CD4-positive, alpha-beta T cell treated with Interleukin-12 subunit alpha and Interleukin-12 subunit beta, for 1 hour (primary cell): ENCODE results near the gene CORO7.

ENCODE experiments used
- DNase-seq: peaks from one replicate; pipeline ENCODE4 v3.0.0-alpha.2; 2020

CORO7 gene

GRCh38 chr16:4416200-4417032, at the start of gene CORO7:
CORO7 (minus strand) TSS chr16:4416596; CDS start chr16:4416518, 78 bp downstream.
- peak; percentile 99 for DNase-seq

DNA sequence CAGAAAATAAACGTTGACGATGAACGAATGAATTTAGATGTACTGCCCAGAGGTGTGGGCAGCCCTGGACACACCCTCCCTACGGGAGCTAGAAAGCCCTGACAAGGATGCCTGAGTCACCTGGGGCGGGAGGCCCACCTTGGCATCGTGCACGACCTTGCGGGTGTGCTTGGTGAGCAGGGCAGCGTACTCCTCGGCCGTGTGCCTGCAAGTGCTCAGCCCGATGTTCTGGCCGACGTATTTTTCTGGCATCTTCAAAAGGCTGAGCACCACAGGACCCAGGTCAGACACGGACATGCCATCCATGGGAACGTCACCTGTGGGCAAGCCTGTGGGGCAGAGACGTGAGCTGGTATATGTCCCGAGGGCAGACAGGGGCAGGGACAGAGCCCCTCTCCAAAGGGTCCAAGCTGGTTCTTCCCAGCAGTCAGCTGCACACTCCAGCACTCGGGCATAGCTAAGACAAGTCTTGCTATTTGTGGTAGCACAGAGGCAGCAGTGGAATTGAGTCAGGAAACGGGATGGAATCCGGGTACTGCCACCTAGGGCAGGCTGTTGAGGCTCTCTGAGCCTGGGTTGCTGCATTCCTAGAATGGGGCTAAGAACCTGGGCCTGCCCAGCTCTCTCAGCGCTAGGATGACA, 47.2 kb upstream of the CORO7 start:
- DNase-seq: no peak

- DNase-seq: no peak
These were observed 45.1 kb upstream of the CORO7 start for GRCh38 chr16:4461250-4462085.

GRCh38 chr16:4460936-4461249, 44.5 kb upstream of the CORO7 start:
- no peak for DNase-seq

- DNase-seq: no peak
These were observed 39.6 kb upstream of the CORO7 start for GRCh38 chr16:4455951-4456350.

DNA sequence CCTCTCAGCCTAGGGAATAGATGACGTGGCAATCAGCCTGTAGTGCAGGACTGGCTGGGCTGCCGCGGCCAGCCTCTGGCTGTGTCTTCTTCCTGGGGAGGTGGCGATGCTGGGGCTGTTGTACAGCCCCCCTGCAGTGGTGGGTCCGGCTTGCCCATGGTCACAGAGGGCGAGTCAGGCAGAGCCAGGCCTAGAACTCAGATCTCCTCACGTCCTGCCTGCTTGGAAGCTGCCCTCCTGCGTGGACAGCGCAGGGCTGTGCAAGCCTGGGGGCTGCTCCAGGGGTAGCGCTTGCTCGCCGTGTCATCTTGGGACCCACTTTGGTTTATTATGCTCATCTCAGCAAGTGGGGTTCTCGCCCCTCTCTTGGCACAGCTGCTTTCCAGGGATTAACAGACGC, 38.7 kb upstream of the CORO7 start:
- no peak for DNase-seq

- no peak for DNase-seq
These were observed 38.2 kb upstream of the CORO7 start for GRCh38 chr16:4454623-4455022.

DNA sequence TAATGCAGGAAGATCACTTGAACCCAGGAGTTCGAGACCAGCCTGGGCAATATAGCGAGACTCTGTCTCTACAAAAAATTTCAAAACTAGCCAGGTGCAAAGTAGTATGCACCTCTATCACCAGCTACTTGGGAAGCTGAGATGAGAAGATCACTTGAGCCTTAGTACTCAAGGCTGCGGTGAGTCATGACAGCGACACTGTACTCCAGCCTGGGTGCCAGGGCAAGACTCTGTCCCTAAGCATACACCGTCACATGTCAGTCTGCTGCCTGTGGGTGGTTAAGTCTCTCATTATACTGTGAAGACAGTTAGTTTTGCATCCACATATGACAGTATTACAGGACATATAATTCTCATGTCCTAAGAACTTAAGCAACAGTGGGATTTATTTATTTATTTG, 36.3 kb upstream of the CORO7 start:
- no peak for DNase-seq

- DNase-seq: no peak
These were observed 34.6 kb upstream of the CORO7 start for GRCh38 chr16:4450931-4451519.

DNA sequence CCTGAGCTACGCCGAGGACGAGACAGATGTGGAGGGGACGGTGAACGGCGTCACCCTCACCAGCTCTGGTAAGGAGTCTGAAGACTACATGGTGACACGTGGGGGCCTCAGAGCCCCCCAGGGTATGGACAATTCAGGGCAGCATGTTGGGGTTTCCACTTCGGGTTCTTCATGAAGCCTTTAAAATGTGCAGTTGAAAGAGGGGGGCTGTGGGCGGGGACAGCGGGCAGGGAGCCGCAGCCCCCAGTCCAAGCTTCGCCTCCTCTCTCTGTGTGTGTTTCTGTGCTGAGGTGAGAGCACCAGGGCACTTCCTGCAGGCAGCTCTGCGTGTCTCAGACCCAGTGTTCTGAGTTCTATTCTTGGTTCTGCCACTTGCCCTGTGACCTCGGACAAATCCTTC, 34.0 kb upstream of the CORO7 start:
- DNase-seq: no peak

GRCh38 chr16:4443986-4444385, 27.6 kb upstream of the CORO7 start:
- no peak for DNase-seq

- no peak for DNase-seq
These were observed 26.9 kb upstream of the CORO7 start for GRCh38 chr16:4443271-4443670.

DNA sequence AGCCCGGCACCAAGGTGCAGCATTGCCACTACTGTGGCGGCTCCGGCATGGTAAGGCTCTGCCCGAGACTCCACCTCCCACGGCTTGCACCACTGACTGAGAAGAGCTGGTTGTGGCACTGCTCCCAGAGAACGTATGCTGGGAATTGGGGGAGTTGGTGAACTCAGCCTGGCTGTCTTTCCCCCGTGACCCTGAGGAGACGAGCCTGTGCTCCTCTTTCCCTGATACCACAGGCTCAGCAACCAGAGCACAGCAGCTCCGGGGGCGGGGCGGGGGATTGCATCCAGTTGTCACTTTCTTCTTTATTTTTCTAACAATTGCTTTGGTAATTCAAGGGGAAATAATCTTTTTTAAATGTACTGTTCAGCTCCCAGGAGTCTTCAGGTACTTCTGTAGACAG, 26.0 kb upstream of the CORO7 start:
- DNase-seq: no peak

DNA sequence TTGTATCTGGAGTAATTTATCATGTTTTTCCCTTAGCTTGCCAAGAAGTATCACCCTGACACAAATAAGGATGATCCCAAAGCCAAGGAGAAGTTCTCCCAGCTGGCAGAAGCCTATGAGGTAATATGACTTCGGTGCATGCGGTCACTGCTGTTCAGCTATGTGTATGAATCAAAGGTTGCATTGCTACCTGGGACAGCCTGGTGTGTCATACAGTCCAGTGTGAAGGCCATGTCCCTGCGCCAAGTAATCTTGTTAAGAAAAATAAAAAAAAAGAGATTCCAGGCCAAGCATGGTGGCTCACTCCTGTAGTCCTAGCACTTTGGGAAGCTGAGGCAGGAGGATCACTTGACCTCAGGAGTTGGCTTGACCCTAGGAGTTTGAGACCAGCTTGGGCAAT, 21.0 kb upstream of the CORO7 start:
- no peak for DNase-seq

DNA sequence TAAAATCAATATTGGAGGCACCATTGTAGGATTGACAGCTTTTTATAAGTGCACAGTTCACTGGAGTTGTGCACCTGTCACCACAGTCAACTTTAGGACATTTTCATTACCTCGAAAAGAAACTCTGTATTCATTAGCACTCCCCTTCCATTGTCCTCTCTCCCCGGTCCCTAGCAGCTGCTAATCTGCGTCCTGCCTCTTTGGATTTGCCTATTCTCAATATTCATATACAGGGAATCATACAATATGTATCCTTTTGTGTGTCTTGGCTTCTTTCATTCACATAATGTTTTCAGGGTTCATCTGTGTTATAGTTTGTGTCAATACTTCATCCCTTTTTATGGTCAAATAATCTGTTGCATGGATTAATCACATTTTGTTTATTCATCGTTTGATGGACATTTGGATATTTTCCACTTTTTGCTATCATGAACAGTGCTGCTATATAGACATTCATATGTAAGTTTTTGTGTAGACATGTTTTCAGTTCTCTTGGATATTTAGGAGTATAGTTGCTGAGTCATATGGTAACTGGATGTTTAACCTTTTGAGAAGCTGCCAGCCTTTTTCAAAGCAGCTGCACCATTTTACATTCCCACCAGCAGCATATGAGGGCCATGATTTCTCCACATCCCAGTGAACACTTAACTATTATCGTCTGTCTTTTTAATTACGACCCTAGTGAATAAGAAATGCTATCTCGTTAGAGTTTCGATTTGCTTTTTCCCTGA, 19.1 kb upstream of the CORO7 start:
- no peak for DNase-seq

DNA sequence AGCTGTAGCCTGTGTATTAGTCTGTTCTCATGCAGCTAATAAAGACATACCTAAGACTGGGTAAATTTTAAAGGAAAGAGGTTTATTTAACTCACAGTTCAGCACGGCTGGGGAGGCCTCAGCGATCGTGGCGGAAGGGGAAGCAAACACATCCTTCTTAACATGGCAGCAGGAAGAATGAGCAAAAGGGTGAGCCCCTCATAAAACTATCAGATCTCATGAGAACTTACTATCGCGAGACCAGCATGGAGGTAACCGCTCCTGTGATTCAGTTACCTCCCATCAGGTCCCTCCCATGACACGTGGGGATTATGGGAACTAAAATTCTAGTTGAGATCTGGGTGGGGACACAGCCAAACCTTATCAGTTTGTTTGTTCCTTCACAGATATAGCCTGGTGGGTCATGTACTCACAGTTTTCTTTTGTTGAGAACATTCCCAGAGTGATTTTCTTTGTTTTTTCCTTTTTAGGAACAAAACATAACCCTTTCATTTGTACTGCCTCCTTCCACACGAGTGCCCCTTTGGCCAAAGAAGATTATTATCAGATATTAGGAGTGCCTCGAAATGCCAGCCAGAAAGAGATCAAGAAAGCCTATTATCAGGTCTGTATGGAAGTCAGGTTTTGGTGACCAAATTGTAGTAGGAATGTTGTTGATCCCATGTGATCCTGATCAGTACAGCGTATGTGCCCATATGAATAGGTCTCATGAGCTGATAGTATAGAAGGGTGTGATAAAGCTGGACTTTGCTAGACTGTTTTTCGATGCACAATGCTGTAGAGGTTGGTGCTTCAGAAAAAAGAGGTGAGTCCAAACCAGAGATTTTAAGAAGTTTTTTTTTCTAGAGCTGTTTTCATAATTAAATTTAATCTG, 17.8 kb upstream of the CORO7 start:
- no peak for DNase-seq

DNA sequence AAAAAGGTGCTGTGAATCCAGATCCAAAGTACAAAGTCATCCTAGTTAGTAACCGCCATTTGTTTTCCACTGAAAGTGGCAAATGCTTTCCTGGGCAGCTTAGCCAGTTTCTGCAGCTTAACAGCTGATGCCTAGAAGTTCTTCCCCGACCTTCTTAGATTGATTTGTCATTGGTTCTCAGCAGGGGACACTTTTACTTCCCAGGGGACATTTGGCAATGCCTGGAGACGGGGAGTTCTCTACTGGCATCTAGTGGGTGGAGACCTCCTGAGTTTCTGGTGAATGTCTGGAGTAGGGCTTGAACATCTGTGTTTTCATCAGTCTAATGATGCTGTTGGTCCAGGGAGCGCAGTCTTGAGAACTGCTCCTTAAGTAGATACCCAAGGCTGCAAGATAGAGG, 16.8 kb upstream of the CORO7 start:
- no peak for DNase-seq

DNA sequence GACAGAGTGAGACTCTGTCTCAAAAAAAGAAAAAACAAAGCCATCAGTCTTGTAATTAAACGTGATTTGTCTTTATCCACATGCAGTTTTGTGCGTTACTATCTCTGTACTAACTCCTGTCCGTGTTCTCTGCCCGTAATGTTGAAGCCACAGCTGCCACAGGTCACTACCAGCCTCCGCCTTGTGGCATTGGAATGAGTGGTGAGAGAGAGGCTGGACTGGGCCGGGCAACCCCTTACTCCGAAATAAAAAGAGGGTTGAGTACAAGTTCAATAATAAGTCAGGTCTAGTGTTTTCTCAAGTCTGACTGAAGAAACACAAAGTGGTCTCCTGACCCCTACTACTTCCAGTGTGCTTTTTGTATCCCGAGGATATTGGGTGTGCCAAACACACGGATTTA, 14.6 kb upstream of the CORO7 start:
- DNase-seq: no peak

DNA sequence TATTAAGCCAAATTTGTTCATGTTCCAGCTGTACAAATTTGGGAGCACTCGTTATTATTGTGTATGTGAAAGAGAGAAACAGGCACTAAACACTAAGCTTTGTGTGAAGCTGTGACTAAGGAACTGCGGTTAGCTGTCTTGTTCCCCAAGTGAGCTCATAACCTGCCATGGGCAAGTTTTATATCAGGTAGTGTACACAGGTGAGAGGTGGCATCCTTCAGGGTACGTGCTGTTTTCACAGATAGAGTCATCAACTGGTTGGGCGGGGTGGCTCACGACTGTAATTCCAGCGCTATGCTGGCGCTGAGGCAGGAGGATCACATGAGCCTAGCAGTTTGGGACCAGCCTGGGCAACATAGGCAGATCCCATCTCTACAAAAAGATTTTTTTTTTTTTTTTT, 12.1 kb upstream of the CORO7 start:
- DNase-seq: no peak

DNA sequence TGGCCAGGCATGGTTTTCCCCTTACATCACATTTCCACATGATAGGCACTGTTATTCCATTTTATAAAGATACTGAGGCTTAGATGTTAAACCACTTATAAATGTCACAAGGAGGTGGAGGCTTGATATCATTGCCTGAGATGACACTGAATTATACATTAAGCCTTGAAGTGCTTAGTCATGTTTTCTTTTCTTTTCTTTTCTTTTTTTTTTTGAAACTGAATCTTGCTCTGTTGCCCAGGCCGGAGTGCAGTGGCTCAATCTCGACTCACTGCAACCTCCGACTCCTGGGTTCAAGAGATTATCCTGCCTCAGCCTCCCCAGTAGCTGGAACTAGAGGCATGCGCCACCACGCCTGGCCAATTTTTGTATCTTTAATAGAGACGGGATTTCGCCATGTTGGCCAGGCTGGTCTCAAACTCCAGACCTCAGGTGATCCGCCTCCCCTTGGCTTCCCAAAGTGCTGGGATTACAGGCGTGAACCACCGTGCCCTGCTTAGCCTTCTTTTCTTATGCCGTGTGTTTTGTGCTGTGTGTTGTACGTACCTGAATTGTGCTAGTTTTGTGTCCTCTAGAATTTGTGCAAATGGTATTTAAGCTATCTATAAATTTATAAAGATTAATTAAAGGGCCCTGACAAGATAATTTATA, 10.5 kb upstream of the CORO7 start:
- no peak for DNase-seq

GRCh38 chr16:4426021-4426684, 9.8 kb upstream of the CORO7 start:
- no peak for DNase-seq
